ENCODE measurements around the gene DBH. TPM values are rescaled to one million over a fixed set of nuclear protein-coding genes. Genes with fewer than 3 reads are reported as not detected.

Gene DBH
- polyA plus RNA-seq (ENCODE audit: insufficient read length in 12 of 12): 1 to 10 TPM in 1 of 12 donors, under 1 TPM in 9, not detected in 2; 0.39 to 1.0 (median 0.59) TPM
- long read RNA-seq, donor 1: 0 reads
- long read RNA-seq, donor 2: 0 reads
- long read RNA-seq, donor 3: 0 reads
- long read RNA-seq, donor 4: 0 reads
- long read RNA-seq, donor 5: 0 reads
- long read RNA-seq, donor 6: 0 reads
- long read RNA-seq, donor 7: 0 reads
- long read RNA-seq, donor 8: 0 reads
- long read RNA-seq, donor 9: 0 reads
- long read RNA-seq, donor 10: 0 reads
- long read RNA-seq, donor 11: 0 reads

GRCh38 chr9:133635533-133636531, at the start of gene DBH:
Gene DBH, plus strand, starts transcription at chr9:133636363. Its CDS starts 9 bp downstream, at chr9:133636372.
- no peak for DNase-seq

GRCh38 chr9:133587051-133587450, 49.1 kb upstream of the DBH start:
- no peak for DNase-seq

- DNase-seq: no peak
These were observed 48.7 kb upstream of the DBH start for GRCh38 chr9:133587466-133587865.

GRCh38 chr9:133589454-133590227, 46.5 kb upstream of the DBH start:
- DNase-seq: no peak

GRCh38 chr9:133590231-133590855, 45.8 kb upstream of the DBH start:
- DNase-seq: no peak

GRCh38 chr9:133591116-133591910, 44.9 kb upstream of the DBH start:
- no peak for DNase-seq

- no peak for DNase-seq
These were observed 44.2 kb upstream of the DBH start for GRCh38 chr9:133591985-133592384.

- DNase-seq: no peak
These were observed 43.3 kb upstream of the DBH start for GRCh38 chr9:133592731-133593409.

- no peak for DNase-seq
These were observed 42.4 kb upstream of the DBH start for GRCh38 chr9:133593587-133594253.

GRCh38 chr9:133594310-133594709, 41.9 kb upstream of the DBH start:
- no peak for DNase-seq

- no peak for DNase-seq
These were observed 40.3 kb upstream of the DBH start for GRCh38 chr9:133595910-133596309.

- no peak for DNase-seq
These were observed 38.7 kb upstream of the DBH start for GRCh38 chr9:133597316-133597957.

GRCh38 chr9:133598978-133599377, 37.2 kb upstream of the DBH start:
- DNase-seq: no peak

GRCh38 chr9:133599470-133600173, 36.5 kb upstream of the DBH start:
- no peak for DNase-seq

GRCh38 chr9:133600739-133601138, 35.4 kb upstream of the DBH start:
- DNase-seq: no peak

GRCh38 chr9:133601746-133602145, 34.4 kb upstream of the DBH start:
- no peak for DNase-seq

- DNase-seq: no peak
These were observed 33.9 kb upstream of the DBH start for GRCh38 chr9:133602277-133602676.
